PC-9 (cell line): Measurements from ENCODE around the gene GMDS. TPM values are rescaled to one million over a fixed set of nuclear protein-coding genes. Genes with fewer than 3 reads are reported as not detected.

Experiments used
- BruUV-seq: library from RNA; stranded (reverse); fragments of 400-500 nt; replicated peaks from 2 replicates; lab custom pipeline; 2021; lab: Mats Ljungman, UMichigan
- CTCF ChIA-PET: fragments of 300-600 bp; sonication (Branson Sonifier 250); formaldehyde crosslinking; loops from one replicate; lab custom pipeline; 2022; ENCODE audit warnings: antibody characterized with exemption; lab: Charles Lee
- POLR2A ChIA-PET: fragments of 300-600 bp; sonication (Branson Sonifier 250); formaldehyde crosslinking; loops from one replicate; lab custom pipeline; 2022; ENCODE audit warnings: antibody characterized with exemption; ENCODE audit not compliant: unreplicated experiment; lab: Charles Lee
- DNase-seq, 2 experiments: peaks; one replicate each; pipeline versions ENCODE4 v3.0.0 to v3.0.0-alpha.2; 2015 to 2022; ENCODE audit warnings: mixed read lengths in 1 of 2
- H2AFZ ChIP-seq: fragments of 200-600 bp; sonication (generic); 2 replicates; pipeline ENCODE4 v1.8.1; 2017; ENCODE audit warnings: antibody characterized with exemption
- H3F3A ChIP-seq: fragments of 200-600 bp; sonication (generic); 2 replicates; pipeline ENCODE4 v1.8.1; 2017; ENCODE audit warnings: antibody characterized with exemption, mild to moderate bottlenecking, low read depth; ENCODE audit not compliant: insufficient read depth
- H3K27ac ChIP-seq: fragments of 200-600 bp; sonication (generic); 2 replicates; pipeline ENCODE4 v1.6.1; 2016; ENCODE audit warnings: mixed run types
- H3K27me3 ChIP-seq: fragments of 200-600 bp; sonication (generic); 2 replicates; pipeline ENCODE4 v1.6.1; 2016; ENCODE audit warnings: low read depth, mixed run types; ENCODE audit not compliant: insufficient read depth
- H3K36me3 ChIP-seq: fragments of 200-600 bp; sonication (generic); 2 replicates; pipeline ENCODE4 v1.6.1; 2016; ENCODE audit warnings: low read depth, mixed run types
- H3K4me1 ChIP-seq: fragments of 200-600 bp; sonication (generic); replicated peaks from 2 replicates; pipeline ENCODE4 v1.6.1; 2016; ENCODE audit warnings: mixed run types; ENCODE audit not compliant: insufficient read depth
- H3K4me2 ChIP-seq: fragments of 200-600 bp; sonication (generic); 2 replicates; pipeline ENCODE4 v1.6.1; 2017; ENCODE audit warnings: mixed run types
- H3K4me3 ChIP-seq: fragments of 200-600 bp; sonication (generic); 2 replicates; pipeline ENCODE4 v1.6.1; 2016; ENCODE audit warnings: mixed run types
- H3K79me2 ChIP-seq: fragments of 200-600 bp; sonication (generic); 2 replicates; pipeline ENCODE4 v1.6.1; 2017; ENCODE audit warnings: low read depth, mixed run types
- H3K9me2 ChIP-seq: fragments of 200-600 bp; sonication (generic); 2 replicates; pipeline ENCODE4 v1.8.1; 2017; ENCODE audit warnings: mild to moderate bottlenecking; ENCODE audit not compliant: insufficient read depth
- H3K9me3 ChIP-seq: fragments of 200-600 bp; sonication (generic); 2 replicates; pipeline ENCODE4 v1.8.1; 2016; ENCODE audit warnings: low read depth; ENCODE audit not compliant: insufficient read depth
- H4K20me1 ChIP-seq: fragments of 200-600 bp; sonication (generic); 2 replicates; pipeline ENCODE4 v1.8.1; 2017; ENCODE audit not compliant: insufficient read depth
- CTCF ChIP-seq: fragments of 200-600 bp; sonication (generic); conservative IDR thresholded peaks from 2 replicates; pipeline ENCODE4 v1.6.1; 2017; ENCODE audit warnings: mixed run types, antibody characterized with exemption, mild to moderate bottlenecking, moderate library complexity
- EZH2 ChIP-seq: fragments of 200-600 bp; sonication (generic); IDR thresholded peaks from 2 replicates; pipeline ENCODE4 v1.8.0; 2017; ENCODE audit warnings: antibody characterized with exemption, low read depth
- intact Hi-C: fragments of 100-400 bp; cut with micrococcal nuclease; formaldehyde crosslinking; loops from one replicate; pipeline ENCODE4 v1.10.0; 2022; ENCODE audit not compliant: unreplicated experiment
- total RNA-seq: library from RNA; stranded (reverse); gene quantifications from 2 replicates; pipeline ENCODE4 v1.2.3, GENCODE V29; 2021

Gene GMDS
- total RNA-seq, 1 experiment from 2014 or later = 30.1 TPM

- no peaks in the 10 kb centered on the region for H4K20me1 ChIP-seq
- CTCF ChIA-PET = no interaction called here
- no peaks in the 10 kb centered on the region for H3K79me2 ChIP-seq
Observed at GRCh38 chr6:2116496-2116895, 128.9 kb downstream of the GMDS start.

GRCh38 chr6:2114100-2114499, 131.3 kb downstream of the GMDS start:
- ChIA-PET CTCF (no interaction called here), POLR2A (interaction anchor here (0.6 kb wide), 1 partner anchor 540 kb away, joined by 6 read pairs; no protein-coding TSS in a partner anchor)
- H4K20me1 ChIP-seq = no peaks in the 10 kb centered on the region
- no peak overlapping the region for H3K4me3 ChIP-seq
- intact Hi-C loops = no loop called here
- no peaks in the 10 kb centered on the region for H3K9me3 ChIP-seq
- no peaks in the 10 kb centered on the region for H3K4me1 ChIP-seq
- no peak for TF ChIP-seq CTCF
- TF ChIP-seq EZH2 = no peak
- no peaks in the 10 kb centered on the region for H3K36me3 ChIP-seq
- H3F3A ChIP-seq = no peaks in the 10 kb centered on the region
- no peaks in the 10 kb centered on the region for H3K27me3 ChIP-seq
- no peak overlapping the region for H3K27ac ChIP-seq
- H3K4me2 ChIP-seq = no peak overlapping the region
- no peaks in the 10 kb centered on the region for H3K79me2 ChIP-seq
- H2AFZ ChIP-seq = no peak overlapping the region
- DNase-seq = no peak
- no peaks in the 10 kb centered on the region for H3K9me2 ChIP-seq
- no TSS peak for BruUV-seq

More at GRCh38 chr6:2116496-2116895, 128.9 kb downstream of the GMDS start:
- H3K4me2 ChIP-seq = no peak overlapping the region
- no peaks in the 10 kb centered on the region for H3F3A ChIP-seq
- no peak for TF ChIP-seq CTCF
- TF ChIP-seq EZH2 = no peak
- no peaks in the 10 kb centered on the region for H3K4me1 ChIP-seq
- H3K27ac ChIP-seq = no peak overlapping the region
- H2AFZ ChIP-seq = no peak overlapping the region
- no peaks in the 10 kb centered on the region for H3K9me2 ChIP-seq
- intact Hi-C loops = no loop called here
- no peaks in the 10 kb centered on the region for H3K36me3 ChIP-seq
- H3K4me3 ChIP-seq = no peak overlapping the region
- no peaks in the 10 kb centered on the region for H3K9me3 ChIP-seq
- no peak for DNase-seq
- BruUV-seq = no TSS peak
- POLR2A ChIA-PET = no interaction called here
- H3K27me3 ChIP-seq = no peaks in the 10 kb centered on the region

GRCh38 chr6:2111162-2111677, 134.2 kb downstream of the GMDS start:
- no peak overlapping the region for H2AFZ ChIP-seq
- no peak for DNase-seq
- no TSS peak for BruUV-seq
- no peak overlapping the region for H3K4me3 ChIP-seq
- TF ChIP-seq EZH2 = no peak
- no peak for TF ChIP-seq CTCF
- H3K4me2 ChIP-seq = no peak overlapping the region
- H3K4me1 ChIP-seq = no peaks in the 10 kb centered on the region
- H3K27ac ChIP-seq = no peak overlapping the region
- H3K79me2 ChIP-seq = no peaks in the 10 kb centered on the region
- ChIA-PET CTCF (no interaction called here), POLR2A (no interaction called here)
- H3K36me3 ChIP-seq = no peaks in the 10 kb centered on the region
- H3K9me2 ChIP-seq = no peaks in the 10 kb centered on the region
- no peaks in the 10 kb centered on the region for H3K9me3 ChIP-seq
- no peaks in the 10 kb centered on the region for H3F3A ChIP-seq
- H4K20me1 ChIP-seq = no peaks in the 10 kb centered on the region
- H3K27me3 ChIP-seq = no peaks in the 10 kb centered on the region
- intact Hi-C loops = no loop called here
